HCT116 (cell line): Measurements from ENCODE around the gene ITPKB. TPM values are rescaled to one million over a fixed set of nuclear protein-coding genes. Genes with fewer than 3 reads are reported as not detected.

Source experiments
- ATAC-seq: fragments of 200-7000 bp; cut with Tn5 transposase; 2 replicates; pipeline ENCODE4 v1.9.1; 2020; ENCODE audit warnings: mild to moderate bottlenecking, moderate library complexity
- BruUV-seq: library from RNA; stranded (reverse); fragments of 400-500 nt; replicated peaks from 2 replicates; lab custom pipeline; 2021; lab: Mats Ljungman, UMichigan
- CTCF ChIA-PET: fragments of 300-600 bp; sonication (Branson Sonifier 250); formaldehyde crosslinking; loops from one replicate; lab custom pipeline; 2021; ENCODE audit warnings: antibody characterized with exemption; lab: Charles Lee
- POLR2A ChIA-PET: fragments of 300-600, 350-600 bp; sonication (Branson Sonifier 250); formaldehyde crosslinking; loops from one replicate; lab custom pipeline; 2021; ENCODE audit warnings: antibody characterized with exemption; lab: Charles Lee
- RAD21 ChIA-PET, 2 experiments: fragments of 300-600 bp; sonication (Branson Sonifier 250); formaldehyde crosslinking; loops; one replicate each; lab custom pipeline; 2023; ENCODE audit warnings: low total read pairs in 2 of 2; ENCODE audit not compliant: uncharacterized antibody in 2 of 2, unreplicated experiment in 2 of 2, low non-redundant PET in 1 of 2; lab: Charles Lee
- DNase-seq: peaks from one replicate; pipeline ENCODE4 v3.0.0-alpha.2; 2010; ENCODE audit warnings: low read depth, low spot score
- H2AFZ ChIP-seq: fragments of 200-600 bp; shearing (Covaris generic), sonication (generic); 2 replicates; pipeline ENCODE4 v1.6.1; 2017; ENCODE audit warnings: low read depth, mixed run types, mixed read lengths, antibody characterized with exemption, low read length; ENCODE audit not compliant: poor library complexity, severe bottlenecking
- H3K27ac ChIP-seq: 2 replicates; pipeline ENCODE4 v1.5.1; 2012; ENCODE audit warnings: low read depth, low read length
- H3K27me3 ChIP-seq: fragments of 200-600 bp; sonication (generic); 2 replicates; pipeline ENCODE4 v1.6.1; 2016; ENCODE audit warnings: mixed run types, low read length, mixed read lengths; ENCODE audit not compliant: insufficient read depth
- H3K36me3 ChIP-seq, 2 experiments: fragments of 200-500 bp in 1 of 2; fragments of 200-600 bp in 1 of 2; sonication (Bioruptor generic) in 1 of 2; sonication (generic) in 1 of 2; 2 replicates each; pipeline versions ENCODE4 v1.5.1 to v1.6.1; 2014 to 2016; ENCODE audit warnings: low read length in 2 of 2, inconsistent platforms in 1 of 2, mixed read lengths in 1 of 2, mixed run types in 1 of 2; ENCODE audit not compliant: insufficient read depth in 2 of 2, control insufficient read depth in 1 of 2
- H3K4me1 ChIP-seq, 2 experiments: fragments of 200-600 bp in 1 of 2; sonication (generic) in 1 of 2; 2 replicates each; pipeline versions ENCODE4 v1.5.1 to v1.6.1; 2012 to 2017; ENCODE audit warnings: low read length in 2 of 2, inconsistent platforms in 1 of 2, mild to moderate bottlenecking in 1 of 2, mixed read lengths in 1 of 2, mixed run types in 1 of 2, moderate library complexity in 1 of 2; ENCODE audit not compliant: insufficient read depth in 2 of 2, control insufficient read depth in 1 of 2
- H3K4me2 ChIP-seq: fragments of 200-600 bp; sonication (generic); 2 replicates; pipeline ENCODE4 v1.6.1; 2017; ENCODE audit warnings: mixed run types, low read length, mixed read lengths
- H3K4me3 ChIP-seq, 2 experiments: fragments of 200-600 bp in 1 of 2; sonication (generic) in 1 of 2; replicated peaks in 1 of 2; 2 replicates each; pipeline ENCODE4 v1.5.1; 2011 to 2016; ENCODE audit warnings: low read length in 2 of 2, control low read depth in 1 of 2, low read depth in 1 of 2, mild to moderate bottlenecking in 1 of 2, mixed read lengths in 1 of 2, mixed run types in 1 of 2
- H3K79me2 ChIP-seq: fragments of 200-600 bp; sonication (generic); 2 replicates; pipeline ENCODE4 v1.6.1; 2017; ENCODE audit warnings: mild to moderate bottlenecking, mixed run types, low read length, moderate library complexity, mixed read lengths; ENCODE audit not compliant: insufficient read depth
- H3K9ac ChIP-seq: fragments of 200-600 bp; sonication (generic); 2 replicates; pipeline ENCODE4 v1.6.1; 2016; ENCODE audit warnings: low read length, mixed read lengths
- H3K9me2 ChIP-seq: fragments of 200-600 bp; sonication (generic), shearing (Covaris generic); 2 replicates; pipeline ENCODE4 v1.6.1; 2017; ENCODE audit warnings: mixed run types, mild to moderate bottlenecking, moderate library complexity; ENCODE audit not compliant: insufficient read depth
- H3K9me3 ChIP-seq, 2 experiments: fragments of 200-500 bp in 1 of 2; fragments of 200-600 bp in 1 of 2; sonication (Bioruptor generic) in 1 of 2; sonication (generic) in 1 of 2; 2 replicates each; pipeline ENCODE4 v1.6.1; 2014 to 2017; ENCODE audit warnings: low read length in 2 of 2, mixed read lengths in 2 of 2, inconsistent platforms in 1 of 2, low read depth in 1 of 2, mild to moderate bottlenecking in 1 of 2, mixed run types in 1 of 2, moderate library complexity in 1 of 2; ENCODE audit not compliant: control insufficient read depth in 1 of 2, insufficient read depth in 1 of 2
- H4K20me1 ChIP-seq: fragments of 200-600 bp; sonication (generic), shearing (Covaris generic); 2 replicates; pipeline ENCODE4 v1.6.1; 2017; ENCODE audit warnings: mixed run types, mild to moderate bottlenecking, moderate library complexity; ENCODE audit not compliant: insufficient read depth
- CTCF ChIP-seq, 3 experiments: fragments of 200-600 bp in 1 of 3; sonication (generic) in 1 of 3; IDR thresholded peaks in 2 of 3; conservative IDR thresholded peaks in 1 of 3; 2 replicates each; pipeline ENCODE4 v1.5.1; 2012 to 2017; ENCODE audit warnings: low read depth in 2 of 3, low read length in 2 of 3, antibody characterized with exemption in 1 of 3, borderline replicate concordance in 1 of 3, control low read depth in 1 of 3, mild to moderate bottlenecking in 1 of 3, mixed read lengths in 1 of 3, mixed run types in 1 of 3, moderate library complexity in 1 of 3; ENCODE audit not compliant: insufficient read depth in 1 of 3
- FOSL1 ChIP-seq: IDR thresholded peaks from 2 replicates; pipeline ENCODE4 v1.6.1; 2012; ENCODE audit warnings: low read depth
- POLR2AphosphoS5 ChIP-seq: IDR thresholded peaks from 2 replicates; pipeline ENCODE4 v1.6.1; 2011; ENCODE audit warnings: mild to moderate bottlenecking, low read depth, low read length, moderate library complexity
- SIN3A ChIP-seq: IDR thresholded peaks from 2 replicates; pipeline ENCODE4 v1.6.1; 2012; ENCODE audit warnings: low read depth
- SP1 ChIP-seq: IDR thresholded peaks from 2 replicates; pipeline ENCODE4 v1.6.1; 2012; ENCODE audit warnings: low read depth
- YY1 ChIP-seq: IDR thresholded peaks from 2 replicates; pipeline ENCODE4 v1.6.1; 2011; ENCODE audit warnings: low read length, low read depth, moderate library complexity, mild to moderate bottlenecking; ENCODE audit not compliant: insufficient replicate concordance; ENCODE audit errors: extremely low read depth
- intact Hi-C: fragments of 100-400 bp; cut with micrococcal nuclease; formaldehyde crosslinking; loops from 2 replicates; pipeline ENCODE4 v1.10.0; 2022
- total RNA-seq: library from RNA; stranded (reverse); gene quantifications from one replicate; pipeline ENCODE4 v1.2.1, GENCODE V29; 2021; ENCODE audit not compliant: unreplicated experiment

The ITPKB gene
- total RNA-seq, 1 experiment from 2014 or later, result 4.4 TPM

GRCh38 chr1:226645279-226645976 is 93.7 kb downstream of the ITPKB start:
- Histone ChIP-seq H3K4me3 (no peak overlapping the region), H3K4me1 (peaks cover 21 to 38% of the 10 kb centered on the region in 2 experiments), H4K20me1 (no peaks in the 10 kb centered on the region), H3K27ac (no peak overlapping the region), H3K9me3 (no peaks in the 10 kb centered on the region), H3K27me3 (no peaks in the 10 kb centered on the region), H3K9ac (no peak overlapping the region), H3K79me2 (no peaks in the 10 kb centered on the region), H3K9me2 (no peaks in the 10 kb centered on the region), H3K36me3 (no peaks in the 10 kb centered on the region), H2AFZ (no peak overlapping the region), H3K4me2 (no peak overlapping the region)
- no peak for ATAC-seq
- TF ChIP-seq SIN3A (no peak), POLR2AphosphoS5 (no peak), SP1 (no peak), FOSL1 (no peak), YY1 (no peak), CTCF (IDR thresholded peaks at IDR 0.05 in 2 of 3, conservative IDR thresholded peaks at IDR 0.05 in 1 of 3; ENCODE audit: borderline replicate concordance in 1 of 3, insufficient read depth in 1 of 3, low read depth in 2 of 3, low read length in 2 of 3) (no peak)
- no TSS peak for BruUV-seq
- ChIA-PET CTCF (no interaction called here), POLR2A (interaction anchor here (1.0 kb wide), 1 partner anchor 183 kb away, joined by 3 read pairs; no protein-coding TSS in a partner anchor), RAD21 (no interaction called here)
- intact Hi-C loops, result no loop called here
- no peak for DNase-seq
